Mucosa of stomach (tissue), 1 donor: ENCODE results near the gene MYO10.
"Not testable (repeated sequence)": the region's sequence is repeated elsewhere in the genome, so short reads cannot be mapped to it uniquely, and the experiment has no call there.

Experiments
- H3K27me3 ChIP-seq: one replicate; pipeline ENCODE4 v1.7.0; 2013; ENCODE audit warnings: mild to moderate bottlenecking, low read length; ENCODE audit not compliant: control insufficient read depth, insufficient read depth
- H3K36me3 ChIP-seq: one replicate; pipeline ENCODE4 v1.7.0; 2013; ENCODE audit warnings: low read length; ENCODE audit not compliant: control insufficient read depth, insufficient read depth
- H3K4me1 ChIP-seq: one replicate; pipeline ENCODE4 v1.7.0; 2013; ENCODE audit warnings: mild to moderate bottlenecking, low read length; ENCODE audit not compliant: control insufficient read depth, insufficient read depth
- H3K4me3 ChIP-seq: one replicate; pipeline ENCODE4 v1.7.0; 2013; ENCODE audit warnings: low read length
- H3K9ac ChIP-seq: one replicate; pipeline ENCODE4 v1.7.0; 2013; ENCODE audit warnings: mild to moderate bottlenecking, low read length, moderate library complexity
- H3K9me3 ChIP-seq: one replicate; pipeline ENCODE4 v1.7.0; 2013; ENCODE audit warnings: mild to moderate bottlenecking, low read length, moderate library complexity; ENCODE audit not compliant: control insufficient read depth
- donor health status: Pancreatic carcinoma.

Gene MYO10

GRCh38 chr5:16666883-16667398 is 269.1 kb downstream of the MYO10 start:
- H3K4me1 ChIP-seq: peaks cover 18% of the 10 kb centered on the region
- no peaks in the 10 kb centered on the region for H3K9me3 ChIP-seq
- no peak overlapping the region for H3K4me3 ChIP-seq
- no peaks in the 10 kb centered on the region for H3K27me3 ChIP-seq
- no peak overlapping the region for H3K9ac ChIP-seq
- H3K36me3 ChIP-seq: no peaks in the 10 kb centered on the region

GRCh38 chr5:16666130-16666882 is 269.8 kb downstream of the MYO10 start:
- no peaks in the 10 kb centered on the region for H3K36me3 ChIP-seq

GRCh38 chr5:16665601-16666000 is 270.5 kb downstream of the MYO10 start:
- Histone ChIP-seq H3K36me3 (no peaks in the 10 kb centered on the region), H3K9ac (no peak overlapping the region), H3K9me3 (no peaks in the 10 kb centered on the region), H3K27me3 (no peaks in the 10 kb centered on the region), H3K4me1 (peaks cover 18% of the 10 kb centered on the region), H3K4me3 (no peak overlapping the region)

More at GRCh38 chr5:16666130-16666882, 269.8 kb downstream of the MYO10 start:
- H3K9me3 ChIP-seq: no peaks in the 10 kb centered on the region
- H3K4me1 ChIP-seq: peaks cover 18% of the 10 kb centered on the region
- no peaks in the 10 kb centered on the region for H3K27me3 ChIP-seq
- no peak overlapping the region for H3K4me3 ChIP-seq
- no peak overlapping the region for H3K9ac ChIP-seq

GRCh38 chr5:16664368-16664767 is 271.7 kb downstream of the MYO10 start:
- H3K36me3 ChIP-seq: no peaks in the 10 kb centered on the region
- H3K9ac ChIP-seq: no peak overlapping the region
- no peaks in the 10 kb centered on the region for H3K27me3 ChIP-seq
- H3K4me3 ChIP-seq: no peak overlapping the region
- H3K4me1 ChIP-seq: peaks cover 18% of the 10 kb centered on the region
- no peaks in the 10 kb centered on the region for H3K9me3 ChIP-seq

- Histone ChIP-seq H3K4me3 (no peak overlapping the region), H3K27me3 (no peaks in the 10 kb centered on the region), H3K9me3 (no peaks in the 10 kb centered on the region), H3K4me1 (peaks cover 18% of the 10 kb centered on the region), H3K9ac (no peak overlapping the region), H3K36me3 (no peaks in the 10 kb centered on the region)
Measured at GRCh38 chr5:16663840-16664239, 272.2 kb downstream of the MYO10 start.

- no peaks in the 10 kb centered on the region for H3K36me3 ChIP-seq
- H3K4me3 ChIP-seq: no peak overlapping the region
- no peak overlapping the region for H3K9ac ChIP-seq
- no peaks in the 10 kb centered on the region for H3K27me3 ChIP-seq
- no peaks in the 10 kb centered on the region for H3K9me3 ChIP-seq
- H3K4me1 ChIP-seq: peaks cover 14% of the 10 kb centered on the region
Measured at GRCh38 chr5:16661713-16662112, 274.4 kb downstream of the MYO10 start.

- Histone ChIP-seq H3K9me3 (no peaks in the 10 kb centered on the region), H3K4me1 (peaks cover 7% of the 10 kb centered on the region), H3K9ac (no peak overlapping the region), H3K4me3 (no peak overlapping the region), H3K36me3 (no peaks in the 10 kb centered on the region), H3K27me3 (no peaks in the 10 kb centered on the region)
Measured at GRCh38 chr5:16660982-16661381, 275.1 kb downstream of the MYO10 start.

GRCh38 chr5:16659536-16659935 is 276.6 kb downstream of the MYO10 start:
- H3K9ac ChIP-seq: no peak overlapping the region
- no peaks in the 10 kb centered on the region for H3K36me3 ChIP-seq
- H3K4me3 ChIP-seq: no peak overlapping the region
- no peaks in the 10 kb centered on the region for H3K27me3 ChIP-seq
- no peaks in the 10 kb centered on the region for H3K4me1 ChIP-seq
- H3K9me3 ChIP-seq: no peaks in the 10 kb centered on the region

GRCh38 chr5:16656561-16657191 is 279.4 kb downstream of the MYO10 start:
- Histone ChIP-seq H3K4me3 (no peak overlapping the region), H3K9me3 (no peaks in the 10 kb centered on the region), H3K4me1 (no peaks in the 10 kb centered on the region), H3K27me3 (no peaks in the 10 kb centered on the region), H3K9ac (no peak overlapping the region), H3K36me3 (no peaks in the 10 kb centered on the region)

- Histone ChIP-seq H3K4me3 (no peak overlapping the region), H3K36me3 (no peaks in the 10 kb centered on the region), H3K27me3 (no peaks in the 10 kb centered on the region), H3K4me1 (no peaks in the 10 kb centered on the region), H3K9me3 (no peaks in the 10 kb centered on the region), H3K9ac (no peak overlapping the region)
Measured at GRCh38 chr5:16654647-16655334, 281.3 kb downstream of the MYO10 start.

- H3K9ac ChIP-seq, H3K4me3 ChIP-seq, H3K27me3 ChIP-seq, H3K36me3 ChIP-seq, H3K4me1 ChIP-seq, H3K9me3 ChIP-seq: not testable (repeated sequence)
Measured at GRCh38 chr5:16648739-16649138, 287.3 kb downstream of the MYO10 start.

GRCh38 chr5:16644301-16644889 is 291.7 kb downstream of the MYO10 start:
- H3K9me3 ChIP-seq: no peaks in the 10 kb centered on the region
- H3K36me3 ChIP-seq: no peaks in the 10 kb centered on the region
- peaks cover 3% of the 10 kb centered on the region for H3K27me3 ChIP-seq
- H3K4me3 ChIP-seq: no peak overlapping the region
- no peak overlapping the region for H3K9ac ChIP-seq
- no peaks in the 10 kb centered on the region for H3K4me1 ChIP-seq
